ENCODE results near the gene GABRP. TPM values are rescaled to one million over a fixed set of nuclear protein-coding genes. Genes with fewer than 3 reads are reported as not detected.

GABRP gene
- total and polyA plus RNA-seq, 4 donors, result 0.08 to 0.17 TPM; not detected in 2

GRCh38 chr5:170769246-170769645, 14.3 kb upstream of the GABRP start:
- Histone ChIP-seq H3K27me3 (ENCODE audit: control insufficient read depth in 4 of 4, insufficient read depth in 4 of 4, low read length in 3 of 4) (no peaks in the 10 kb centered on the region), H3K36me3 (ENCODE audit: control insufficient read depth in 4 of 4, insufficient read depth in 3 of 4, low read depth in 1 of 4, low read length in 3 of 4) (no peaks in the 10 kb centered on the region), H3K4me3 (ENCODE audit: low read depth in 1 of 3, low read length in 3 of 3) (no peak overlapping the region), H3K9me3 (ENCODE audit: control insufficient read depth in 4 of 4, low read length in 3 of 4) (no peaks in the 10 kb centered on the region), H3K27ac (ENCODE audit: low read depth in 1 of 2, low read length in 2 of 2) (no peak overlapping the region), H3K9ac (ENCODE audit: low read depth in 1 of 2, low read length in 2 of 2) (no peak overlapping the region), H3K4me1 (ENCODE audit: control insufficient read depth in 4 of 4, insufficient read depth in 4 of 4, low read length in 3 of 4) (no peaks in the 10 kb centered on the region)
- TF ChIP-seq RAD21 (IDR thresholded peaks at IDR 0.05) (no peak), CTCF (IDR thresholded peaks at IDR 0.05; ENCODE audit: low read depth, low read length, missing input control) (no peak), REST (IDR thresholded peaks at IDR 0.05) (no peak), FOXA1 (IDR thresholded peaks at IDR 0.05) (no peak), YY1 (IDR thresholded peaks at IDR 0.05) (no peak), HNF4A (conservative IDR thresholded peaks at IDR 0.05) (no peak), EGR1 (IDR thresholded peaks at IDR 0.05; ENCODE audit: low read depth in 2 of 2) (no peak), JUND (IDR thresholded peaks at IDR 0.05) (no peak), NR2F2 (IDR thresholded peaks at IDR 0.05) (no peak), HNF4G (IDR thresholded peaks at IDR 0.05) (no peak), RXRA (IDR thresholded peaks at IDR 0.05) (no peak), ATF3 (IDR thresholded peaks at IDR 0.05) (no peak), TAF1 (conservative IDR thresholded peaks at IDR 0.05) (no peak), SP1 (IDR thresholded peaks at IDR 0.05) (no peak), FOXA2 (IDR thresholded peaks at IDR 0.05) (no peak), GABPA (IDR thresholded peaks at IDR 0.05 in 1 of 2, conservative IDR thresholded peaks at IDR 0.05 in 1 of 2) (no peak)
- 67% methylated on average over 6 of the region's 6 CpGs for WGBS
- no peak for DNase-seq (ENCODE audit: low spot score)

GRCh38 chr5:170769898-170770416, 13.6 kb upstream of the GABRP start:
- no peaks in the 10 kb centered on the region for H3K9me3 ChIP-seq (ENCODE audit: control insufficient read depth in 4 of 4, low read length in 3 of 4)
- no peaks in the 10 kb centered on the region for H3K4me1 ChIP-seq (ENCODE audit: control insufficient read depth in 4 of 4, insufficient read depth in 4 of 4, low read length in 3 of 4)
- no peak for TF ChIP-seq CTCF (IDR thresholded peaks at IDR 0.05; ENCODE audit: low read depth, low read length, missing input control)
- no peak for TF ChIP-seq FOXA1 (IDR thresholded peaks at IDR 0.05)
- no peak for TF ChIP-seq EGR1 (IDR thresholded peaks at IDR 0.05; ENCODE audit: low read depth in 2 of 2)
- TF ChIP-seq NR2F2 (IDR thresholded peaks at IDR 0.05), result no peak
- WGBS, result 76% methylated on average over 5 of the region's 5 CpGs
- no peak overlapping the region for H3K27ac ChIP-seq (ENCODE audit: low read depth in 1 of 2, low read length in 2 of 2)
- H3K4me3 ChIP-seq (ENCODE audit: low read depth in 1 of 3, low read length in 3 of 3), result no peak overlapping the region
- no peak for DNase-seq (ENCODE audit: low spot score)
- H3K9ac ChIP-seq (ENCODE audit: low read depth in 1 of 2, low read length in 2 of 2), result no peak overlapping the region
- H3K27me3 ChIP-seq (ENCODE audit: control insufficient read depth in 4 of 4, insufficient read depth in 4 of 4, low read length in 3 of 4), result no peaks in the 10 kb centered on the region
- H3K36me3 ChIP-seq (ENCODE audit: control insufficient read depth in 4 of 4, insufficient read depth in 3 of 4, low read depth in 1 of 4, low read length in 3 of 4), result no peaks in the 10 kb centered on the region
